HG03439 (cell line): ENCODE data around the gene VAV2.
"Not testable (repeated sequence)": the region's sequence is repeated elsewhere in the genome, so short reads cannot be mapped to it uniquely, and the experiment has no call there.

ENCODE experiments used
- ATAC-seq: cut with Tn5 transposase; IDR thresholded peaks from one replicate; pipeline ENCODE4 v1.9.1; 2021; ENCODE audit warnings: mild to moderate bottlenecking, moderate library complexity; ENCODE audit not compliant: unreplicated experiment

VAV2 gene

DNA sequence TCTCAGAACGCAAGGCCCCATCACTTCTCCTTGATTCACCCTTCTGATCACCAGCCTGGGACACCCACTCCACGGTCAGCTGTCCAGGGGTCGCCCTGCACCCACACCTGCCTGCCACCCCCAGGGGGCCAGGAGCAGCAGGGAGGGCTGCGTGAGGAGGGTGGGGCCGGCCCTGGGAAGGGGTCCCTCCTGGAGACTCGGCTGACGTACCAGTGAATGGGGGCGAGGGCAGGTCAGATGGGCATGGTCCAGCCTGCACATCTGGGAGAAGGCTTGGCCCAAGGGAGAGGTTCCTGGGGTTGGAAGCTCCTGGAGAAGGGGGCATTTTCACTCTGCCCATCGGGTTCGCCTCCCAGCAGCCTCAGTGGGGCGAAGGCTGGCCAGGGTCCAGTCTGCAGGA is 232.2 kb downstream of the VAV2 start:
- no peak for ATAC-seq

DNA sequence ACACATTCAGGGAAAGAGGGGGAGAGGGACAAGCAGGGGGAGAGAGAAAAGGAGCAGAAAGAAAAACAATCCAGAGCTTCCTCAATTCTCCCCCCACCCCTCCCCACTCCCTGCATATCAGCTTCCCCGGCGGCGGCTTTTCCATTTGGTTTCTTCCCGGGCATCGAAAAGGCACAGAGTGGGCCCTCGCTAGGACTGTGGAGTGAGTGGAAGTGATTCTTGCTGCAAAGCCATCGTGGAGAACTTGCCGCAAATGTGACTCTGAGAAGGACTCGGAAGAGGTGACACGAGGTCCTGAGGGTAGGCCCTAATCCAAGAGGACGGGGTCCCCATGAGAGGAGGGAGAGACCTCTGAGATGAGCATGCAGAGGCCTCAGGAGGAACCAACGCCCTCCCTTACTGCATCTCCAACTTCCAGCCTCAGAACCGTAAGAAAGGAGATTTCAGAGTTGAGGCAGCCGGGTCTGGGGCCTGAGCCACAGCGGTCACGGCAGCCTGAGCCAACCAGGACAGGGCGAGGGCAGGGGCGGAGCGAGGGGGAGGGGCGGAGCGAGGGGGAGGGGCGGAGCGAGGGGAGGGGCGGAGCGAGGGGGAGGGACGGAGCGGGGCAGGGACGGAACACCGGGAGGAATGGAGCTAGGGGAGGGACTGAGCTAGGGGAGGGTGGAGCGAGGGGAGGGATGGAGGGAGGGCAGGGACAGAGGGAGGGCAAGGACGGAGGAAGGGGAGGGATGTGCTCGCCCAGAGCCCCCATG is 232.8 kb downstream of the VAV2 start:
- ATAC-seq, result no peak

DNA sequence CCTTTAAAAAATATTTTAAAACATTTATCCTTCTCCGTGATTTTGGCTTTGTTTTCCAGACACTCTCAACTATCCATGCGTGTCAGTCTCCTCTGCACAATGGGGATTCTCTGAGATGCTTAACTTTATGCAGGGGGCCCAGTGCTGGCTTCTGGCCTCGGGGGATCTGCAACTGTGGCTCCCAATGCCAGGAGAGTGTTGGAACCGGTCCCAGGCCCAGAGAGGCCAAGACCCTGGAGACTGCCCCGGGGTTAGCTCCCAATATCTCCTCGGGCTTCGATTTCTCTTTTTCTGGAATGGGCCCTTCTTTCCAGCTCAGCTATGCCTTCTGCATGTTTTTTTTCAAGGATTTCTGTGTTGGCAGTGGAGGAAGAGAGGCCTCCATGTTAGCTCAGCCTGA is 233.9 kb downstream of the VAV2 start:
- no peak for ATAC-seq

DNA sequence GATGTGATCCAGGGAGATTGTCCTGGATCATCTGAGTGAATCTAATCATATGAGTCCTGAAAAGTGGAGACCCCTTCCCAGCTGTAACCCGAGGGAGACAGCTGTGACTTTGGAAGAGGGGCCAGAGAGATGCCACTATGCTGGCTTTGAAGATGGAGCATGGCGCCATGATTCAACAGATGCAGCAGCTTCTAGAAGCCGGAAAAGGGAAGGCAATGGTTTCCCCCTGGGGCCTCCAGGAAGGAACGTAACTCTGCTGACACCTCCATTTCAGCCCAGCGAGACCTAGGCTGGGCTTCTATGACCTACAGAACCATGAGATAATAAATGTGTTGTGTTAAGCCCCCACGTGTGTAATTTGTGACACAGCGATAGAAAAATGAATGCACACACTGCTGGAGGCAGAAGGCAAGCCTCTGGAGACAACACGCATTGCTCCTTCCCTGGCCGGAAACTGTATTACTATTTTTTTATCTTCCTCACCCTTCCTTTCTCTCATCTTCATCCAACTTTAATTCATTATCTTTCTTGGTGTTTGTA is 237.4 kb downstream of the VAV2 start:
- ATAC-seq, result no peak

DNA sequence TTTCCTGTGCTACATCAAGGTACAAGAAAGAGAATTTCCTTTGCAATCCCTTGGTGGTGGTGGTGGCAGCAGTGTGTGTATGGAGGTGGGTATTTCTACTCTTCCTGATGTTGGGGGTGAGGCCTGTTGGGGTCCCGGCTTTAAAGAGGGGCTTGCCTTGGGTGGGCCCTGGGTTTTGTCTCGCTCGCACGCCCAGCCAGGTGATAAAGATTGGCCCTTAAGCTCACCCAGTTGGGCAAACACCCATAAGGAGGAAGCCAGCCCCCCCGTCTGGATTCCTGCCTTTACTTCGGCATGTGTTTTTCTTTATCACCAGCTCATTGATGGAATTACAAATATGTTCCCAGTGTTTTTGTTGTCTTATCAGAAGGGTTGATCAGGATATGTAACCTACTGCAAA is 237.9 kb downstream of the VAV2 start:
- ATAC-seq, result no peak

DNA sequence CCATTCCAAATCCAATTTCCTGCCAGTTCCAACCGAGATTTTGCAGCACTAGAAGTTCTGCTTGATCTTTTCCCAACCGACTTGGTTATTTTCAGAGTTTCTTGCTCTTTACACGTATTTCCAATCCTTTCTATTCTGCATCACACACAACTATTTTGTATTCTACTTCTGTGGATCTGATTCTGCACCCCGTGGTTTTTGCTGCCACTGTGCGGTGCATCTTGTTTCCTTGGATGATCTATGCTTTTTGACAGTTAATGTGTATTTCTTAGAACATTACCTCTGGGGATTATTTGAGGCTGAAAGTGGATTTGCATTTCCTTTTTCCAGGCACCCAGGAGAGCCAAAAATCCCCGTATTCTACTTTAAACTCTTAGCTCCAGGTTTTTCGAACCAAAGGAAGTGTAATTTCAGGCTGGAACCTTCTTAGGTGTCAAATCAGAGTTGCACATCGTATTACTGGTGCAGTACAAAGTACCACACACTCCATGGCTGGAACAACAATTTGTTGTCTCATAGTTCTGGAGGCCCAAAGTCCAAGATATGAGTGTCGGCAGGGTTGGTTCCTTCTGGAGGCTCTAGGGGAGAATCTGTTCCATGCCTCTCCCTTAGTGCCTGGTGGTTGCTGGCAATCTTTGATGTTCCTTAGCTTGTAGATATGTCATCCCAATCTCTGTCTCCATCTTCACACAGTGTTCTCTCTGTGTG is 239.2 kb downstream of the VAV2 start:
- ATAC-seq, result no peak

DNA sequence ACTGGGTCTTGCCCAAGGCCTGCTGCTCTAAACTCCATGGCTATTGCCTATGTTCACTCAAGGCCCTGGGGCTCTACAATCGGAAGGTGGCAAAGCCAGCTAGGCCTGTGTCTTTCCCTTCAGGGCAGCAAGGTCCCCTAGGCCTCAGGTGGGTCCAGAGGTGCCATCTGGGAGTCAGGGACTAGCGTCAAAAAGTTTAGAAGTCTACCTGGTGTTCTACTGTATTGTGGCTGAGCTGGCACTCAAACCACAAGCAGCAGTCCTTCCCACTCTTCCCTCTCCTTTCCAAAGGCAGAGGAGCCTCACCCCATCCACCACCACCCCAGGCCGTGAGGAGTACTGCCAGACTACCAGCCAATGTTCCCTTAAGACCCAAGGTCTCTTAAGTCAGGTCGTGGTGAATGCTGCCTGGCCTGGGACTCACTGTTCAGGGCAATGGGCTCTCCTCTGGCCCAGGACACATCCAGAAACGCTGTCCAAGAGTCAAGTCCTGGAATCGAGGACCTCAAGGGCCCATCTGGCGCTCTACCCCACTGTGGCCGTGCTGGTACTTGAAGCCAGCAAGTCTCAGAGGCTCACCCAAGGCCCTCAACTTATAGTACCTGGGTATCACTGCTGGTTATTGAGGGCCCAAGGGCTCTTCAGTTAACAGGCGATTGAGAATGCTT is 241.0 kb downstream of the VAV2 start:
- ATAC-seq, result no peak

DNA sequence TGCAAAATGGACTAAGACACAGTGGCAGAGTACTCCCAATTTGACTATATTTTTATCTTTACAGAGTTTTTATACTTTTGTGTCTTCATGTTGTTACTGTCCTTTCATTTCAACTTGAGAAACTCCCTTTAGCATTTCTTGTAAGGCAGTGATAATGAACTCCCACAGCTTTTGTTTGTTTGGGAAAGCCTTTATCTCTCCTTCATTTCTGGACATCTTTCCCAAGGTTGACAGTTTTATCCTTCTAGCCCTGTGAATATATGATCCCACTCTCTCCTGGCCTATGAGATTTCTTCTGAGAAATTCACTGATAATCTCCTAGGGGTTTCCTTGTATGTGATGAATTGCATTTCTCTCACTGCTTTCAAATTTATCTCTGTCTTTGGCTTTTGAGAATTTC is 244.8 kb downstream of the VAV2 start:
- ATAC-seq, result no peak

DNA sequence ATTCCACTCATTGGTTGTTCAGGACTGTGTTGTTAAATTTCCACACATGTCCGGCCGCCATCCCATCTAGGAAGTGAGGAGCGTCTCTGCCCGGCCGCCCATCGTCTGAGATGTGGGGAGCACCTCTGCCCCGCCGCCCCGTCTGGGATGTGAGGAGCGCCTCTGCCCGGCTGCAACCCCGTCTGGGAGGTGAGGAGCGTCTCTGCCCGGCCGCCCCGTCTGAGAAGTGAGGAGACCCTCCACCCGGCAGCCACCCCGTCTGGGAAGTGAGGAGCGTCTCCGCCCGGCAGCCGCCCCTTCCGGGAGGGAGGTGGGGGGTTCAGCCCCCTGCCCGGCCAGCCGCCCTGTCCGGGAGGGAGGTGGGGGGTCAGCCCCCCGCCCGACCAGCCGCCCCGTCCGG is 247.6 kb downstream of the VAV2 start:
- not testable (repeated sequence) for ATAC-seq

DNA sequence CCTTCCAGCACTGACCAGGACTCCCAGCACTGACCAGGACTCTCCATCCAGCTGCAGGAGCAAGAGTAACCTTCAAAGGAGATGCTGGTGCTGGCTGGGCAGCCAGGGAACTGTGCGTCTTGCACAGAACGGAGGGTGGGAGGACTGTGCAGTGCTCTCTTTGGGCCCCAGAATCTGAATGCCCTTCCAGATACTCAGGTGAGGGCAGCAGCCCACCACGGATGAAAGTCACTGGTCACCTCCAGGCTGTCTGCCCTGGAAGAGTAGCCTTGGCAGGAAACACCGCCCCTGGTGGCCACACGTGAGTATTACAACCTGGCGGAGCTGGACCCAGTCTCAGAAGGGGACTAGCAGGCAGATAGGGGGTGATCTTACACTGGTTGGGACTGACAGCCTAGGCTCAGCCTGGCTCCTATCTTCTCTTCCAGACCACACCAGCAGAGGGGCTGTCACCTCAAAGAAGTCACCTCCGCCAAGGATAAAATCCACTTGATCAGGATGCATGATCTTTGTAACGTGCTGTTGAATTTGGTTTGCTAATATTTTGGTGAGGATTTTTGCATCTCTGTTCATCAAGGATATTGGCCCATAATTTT is 249.2 kb downstream of the VAV2 start:
- ATAC-seq, result no peak

DNA sequence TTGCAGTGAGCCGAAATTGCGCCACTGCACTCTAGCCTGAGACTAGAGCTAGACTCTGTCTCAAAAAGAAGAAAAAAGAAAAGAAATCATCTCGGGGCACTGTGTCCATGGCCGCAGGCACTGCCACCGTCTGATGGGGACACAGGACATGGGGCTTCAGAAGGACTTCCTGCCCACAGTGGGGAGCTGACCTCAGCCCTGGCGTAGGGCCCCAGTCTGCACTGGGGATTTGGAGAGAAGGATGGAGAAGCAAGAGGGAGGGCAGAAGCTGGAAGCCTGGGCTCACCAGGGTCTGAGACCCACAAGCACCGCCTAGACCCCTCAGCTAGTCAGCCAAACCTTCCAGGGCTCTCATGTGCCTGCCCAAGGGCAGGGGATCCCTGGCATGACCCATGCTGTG is 249.9 kb downstream of the VAV2 start:
- ATAC-seq, result no peak

DNA sequence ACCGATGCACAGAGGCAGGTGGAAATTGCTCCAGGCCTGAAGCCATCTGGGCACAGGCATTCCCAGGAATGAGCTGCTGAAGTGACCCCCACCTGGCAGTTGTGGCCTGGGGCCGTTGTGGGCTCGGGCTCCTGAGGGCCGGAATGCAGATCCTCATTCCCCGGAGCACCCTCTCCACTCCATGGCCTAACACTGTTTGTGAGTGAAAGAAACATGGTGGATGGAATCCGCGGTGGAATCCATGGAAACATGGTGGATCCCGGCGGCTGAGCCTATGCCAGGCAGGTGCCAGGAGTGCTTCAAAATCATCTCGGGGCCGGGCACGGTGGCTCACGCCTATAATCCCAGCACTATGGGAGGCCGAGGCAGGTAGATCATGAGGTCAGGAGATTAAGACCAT is 250.4 kb downstream of the VAV2 start:
- no peak for ATAC-seq

DNA sequence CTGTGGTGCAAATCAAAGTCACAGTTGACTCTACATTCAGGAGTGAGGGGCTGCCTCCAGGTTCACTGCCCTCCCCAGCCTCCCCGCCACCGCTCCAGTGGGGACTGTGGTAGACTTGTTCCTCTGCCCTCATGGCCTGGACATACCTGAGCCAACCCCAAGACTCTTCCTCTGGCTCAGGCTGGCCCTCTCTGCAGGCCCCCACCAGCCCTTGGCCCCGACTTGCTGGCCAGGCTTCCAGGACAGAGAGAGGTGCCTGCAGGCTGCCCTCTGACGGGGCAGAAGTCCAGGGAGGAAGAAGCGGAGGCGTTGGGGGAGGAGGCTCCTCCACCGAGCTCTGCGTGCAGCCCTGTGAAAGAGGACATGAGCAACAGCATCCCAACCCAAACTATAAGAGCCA is 251.2 kb downstream of the VAV2 start:
- ATAC-seq, result no peak

DNA sequence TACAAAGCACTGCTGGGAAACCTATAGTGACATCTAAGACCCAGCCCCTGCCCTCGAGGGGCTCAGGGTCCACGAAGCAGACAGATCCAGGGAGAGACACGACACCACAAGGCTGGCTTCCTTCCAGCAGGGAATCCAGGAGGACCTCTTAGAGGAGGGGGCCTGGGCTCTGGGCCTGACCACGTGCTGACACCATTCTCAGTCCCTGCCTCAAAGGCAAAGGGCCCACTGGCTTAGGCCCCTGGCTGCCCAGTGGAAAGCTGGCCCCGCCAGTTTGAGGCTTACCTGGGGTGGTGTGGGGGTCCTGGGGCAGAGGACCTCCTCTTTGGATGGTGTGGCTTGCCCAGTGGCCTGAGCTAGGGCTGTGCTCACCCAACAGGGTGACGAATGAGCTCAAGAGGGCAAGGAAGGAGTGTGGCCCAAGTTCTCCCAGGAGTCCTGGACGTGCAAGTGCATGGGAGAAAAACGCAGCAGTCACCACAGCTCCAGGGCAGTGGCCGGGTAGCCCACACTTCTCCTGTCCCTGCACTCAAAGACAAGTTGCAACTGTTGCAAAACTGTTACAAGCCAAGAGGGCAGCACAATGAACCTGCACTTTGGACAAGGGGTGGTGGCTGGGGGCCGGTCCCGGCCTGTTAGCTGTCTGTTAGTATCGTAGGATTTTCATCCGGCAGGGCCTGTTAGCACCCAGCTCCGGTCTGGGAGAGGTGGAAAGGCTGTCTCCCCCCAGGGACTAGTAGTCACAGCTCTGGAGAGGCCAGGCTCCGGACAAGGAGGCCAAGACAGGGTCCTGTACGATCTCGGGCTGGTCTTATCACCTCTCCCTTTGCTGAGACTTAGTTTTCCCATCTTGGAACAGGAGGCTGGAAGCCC is 252.5 kb downstream of the VAV2 start:
- no peak for ATAC-seq

DNA sequence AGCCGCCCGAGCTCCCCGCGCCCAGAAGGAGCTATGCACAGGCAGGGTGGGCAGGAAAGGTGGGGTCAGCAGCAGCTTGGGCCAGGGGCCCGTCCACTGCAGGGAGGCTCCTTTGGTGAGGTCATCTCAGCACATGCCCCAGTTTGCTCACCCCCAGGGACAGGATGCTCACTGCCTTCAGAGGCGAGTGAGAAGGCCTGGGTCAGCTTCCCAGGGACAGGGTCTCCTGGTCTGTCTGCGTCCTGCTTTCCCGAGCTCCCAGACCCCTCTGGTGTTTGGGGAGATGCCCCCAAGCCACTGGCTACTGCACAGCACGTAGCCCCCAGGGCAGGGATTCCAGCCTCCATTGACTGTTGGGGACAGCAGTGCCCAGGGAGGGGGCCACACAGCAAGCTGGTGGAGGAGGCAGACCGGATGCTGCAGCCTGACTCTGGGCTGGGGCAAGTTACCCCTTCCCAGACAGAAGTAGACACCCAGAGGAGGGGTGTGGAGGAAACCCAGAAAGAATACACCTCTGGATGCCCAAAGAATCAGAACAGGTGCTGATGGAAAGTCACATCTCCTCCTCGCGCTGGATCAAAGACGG is 253.4 kb downstream of the VAV2 start:
- ATAC-seq, result no peak

DNA sequence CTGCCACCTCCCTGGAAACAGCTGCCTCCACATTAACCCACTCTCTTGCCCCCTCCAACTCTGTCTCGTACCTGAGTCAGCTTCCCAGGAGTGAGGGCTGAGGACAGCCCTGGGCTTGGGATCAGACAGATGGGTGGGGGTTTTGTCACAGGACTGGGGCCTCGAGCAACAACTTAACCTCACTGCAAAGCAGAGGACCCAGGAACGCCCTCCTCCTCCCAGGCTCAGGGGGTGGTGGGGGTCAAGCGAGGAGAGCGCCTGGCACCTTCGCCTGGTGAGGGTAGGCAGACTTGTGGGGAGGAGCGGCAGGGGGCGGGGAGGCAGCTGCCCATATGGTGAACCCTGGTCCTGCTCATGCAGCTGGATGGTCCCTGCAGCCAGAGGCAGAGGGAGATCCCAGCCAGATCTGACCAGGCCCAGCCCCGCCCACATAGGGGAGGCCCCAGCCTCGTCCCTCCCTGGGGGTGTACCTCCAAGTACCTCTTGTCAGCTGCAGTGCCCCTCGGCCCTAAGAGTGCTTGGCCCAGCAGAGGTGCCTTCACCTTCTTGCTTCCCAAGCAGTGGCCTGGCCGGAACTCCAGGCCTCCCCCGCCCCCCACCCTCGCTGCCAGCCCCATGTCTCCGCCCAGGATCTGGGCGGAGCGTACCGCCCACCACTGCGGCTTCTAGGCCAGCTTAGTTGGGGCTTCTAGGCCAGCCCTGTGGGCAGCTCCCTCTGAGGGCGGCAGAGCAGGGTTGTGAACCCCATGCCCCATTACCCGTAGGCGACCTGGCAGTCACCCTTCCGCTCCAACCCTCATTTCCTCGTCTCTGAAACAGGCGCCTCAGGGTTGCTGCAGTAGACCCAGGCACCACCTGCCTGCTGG is 254.1 kb downstream of the VAV2 start, which contains the start of gene SARDH:
SARDH (minus strand) TSS at position 579 of the 866 bp plus-strand sequence. CDS start 4,179 bp downstream, outside the sequence.
- no peak for ATAC-seq

DNA sequence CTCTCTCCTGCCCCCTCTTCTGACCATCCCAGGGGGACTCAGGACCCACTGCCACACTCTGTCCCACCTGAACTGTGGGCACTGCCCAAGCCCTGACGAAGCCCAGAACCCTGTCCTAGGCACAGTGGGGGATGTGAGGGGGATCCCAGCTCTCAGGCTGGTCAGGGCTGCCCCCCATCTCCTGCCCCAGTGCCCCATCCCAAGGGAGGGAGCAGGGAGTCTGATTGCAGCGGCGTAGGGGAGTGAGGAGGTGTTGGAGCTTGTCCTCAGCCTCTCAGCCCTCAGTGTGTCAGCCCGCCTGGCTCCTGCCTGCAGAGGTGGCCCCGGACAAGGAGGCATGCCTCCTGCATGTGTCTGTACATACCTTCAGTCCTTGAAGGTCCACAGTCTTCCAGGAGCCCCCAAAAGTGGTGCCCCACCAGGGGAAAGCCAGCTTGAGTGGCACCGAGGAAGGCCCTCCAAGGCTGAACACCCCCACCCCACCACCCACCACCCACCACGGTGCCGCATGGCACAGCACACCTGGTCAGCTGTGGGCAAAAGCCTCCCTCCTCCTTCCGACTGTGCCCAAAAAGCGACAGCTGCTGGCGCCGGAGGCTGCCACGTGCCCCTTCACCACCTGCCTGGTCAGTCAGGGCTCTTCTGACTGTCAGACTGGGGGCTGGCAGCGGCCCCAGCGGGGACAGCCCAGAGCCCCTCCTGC is 254.9 kb downstream of the VAV2 start:
- ATAC-seq, result no peak

DNA sequence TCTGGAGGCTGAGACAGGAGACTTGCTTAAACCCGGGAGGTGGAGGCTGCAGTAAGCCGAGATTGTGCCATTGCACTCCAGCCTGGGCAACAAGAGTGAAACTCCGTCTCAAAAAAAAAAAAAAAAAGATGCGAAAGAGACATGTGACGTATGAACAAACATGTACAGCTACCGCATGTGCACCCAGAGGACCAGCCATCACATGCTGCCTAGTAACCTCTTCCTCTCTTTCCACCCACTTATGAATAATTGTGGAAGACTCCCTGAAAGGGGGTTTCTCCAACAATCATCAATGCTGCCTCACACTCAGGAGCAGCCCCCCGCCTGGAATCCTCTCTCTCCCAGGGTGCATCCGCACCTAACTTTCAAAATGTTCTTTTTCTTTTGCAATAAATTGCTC is 256.2 kb downstream of the VAV2 start:
- ATAC-seq, result no peak
